Measurements from ENCODE around the gene SEL1L3.

GRCh38 chr4:25792876-25793275, 69.9 kb downstream of the SEL1L3 start:
- TF ChIP-seq, protein P1, sequence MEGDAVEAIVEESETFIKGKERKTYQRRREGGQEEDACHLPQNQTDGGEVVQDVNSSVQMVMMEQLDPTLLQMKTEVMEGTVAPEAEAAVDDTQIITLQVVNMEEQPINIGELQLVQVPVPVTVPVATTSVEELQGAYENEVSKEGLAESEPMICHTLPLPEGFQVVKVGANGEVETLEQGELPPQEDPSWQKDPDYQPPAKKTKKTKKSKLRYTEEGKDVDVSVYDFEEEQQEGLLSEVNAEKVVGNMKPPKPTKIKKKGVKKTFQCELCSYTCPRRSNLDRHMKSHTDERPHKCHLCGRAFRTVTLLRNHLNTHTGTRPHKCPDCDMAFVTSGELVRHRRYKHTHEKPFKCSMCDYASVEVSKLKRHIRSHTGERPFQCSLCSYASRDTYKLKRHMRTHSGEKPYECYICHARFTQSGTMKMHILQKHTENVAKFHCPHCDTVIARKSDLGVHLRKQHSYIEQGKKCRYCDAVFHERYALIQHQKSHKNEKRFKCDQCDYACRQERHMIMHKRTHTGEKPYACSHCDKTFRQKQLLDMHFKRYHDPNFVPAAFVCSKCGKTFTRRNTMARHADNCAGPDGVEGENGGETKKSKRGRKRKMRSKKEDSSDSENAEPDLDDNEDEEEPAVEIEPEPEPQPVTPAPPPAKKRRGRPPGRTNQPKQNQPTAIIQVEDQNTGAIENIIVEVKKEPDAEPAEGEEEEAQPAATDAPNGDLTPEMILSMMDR (IDR thresholded peaks at IDR 0.05): no peak
- TF ChIP-seq POLR2A (IDR thresholded peaks at IDR 0.05): no peak
